HG03280 (cell line): ENCODE measurements around the gene HHEX.
"Not testable (repeated sequence)": the region's sequence is repeated elsewhere in the genome, so short reads cannot be mapped to it uniquely, and the experiment has no call there.

Experiments used
- ATAC-seq: cut with Tn5 transposase; IDR thresholded peaks from one replicate; pipeline ENCODE4 v1.9.1; 2021; ENCODE audit warnings: mild to moderate bottlenecking, moderate library complexity; ENCODE audit not compliant: unreplicated experiment

HHEX gene

GRCh38 chr10:92732958-92733357, 43.2 kb downstream of the HHEX start:
- ATAC-seq: no peak

- ATAC-seq: no peak
These were observed 44.5 kb downstream of the HHEX start for GRCh38 chr10:92734301-92734700.

GRCh38 chr10:92735938-92736337, 46.2 kb downstream of the HHEX start:
- ATAC-seq: no peak

GRCh38 chr10:92737484-92737883, 47.7 kb downstream of the HHEX start:
- ATAC-seq: no peak

GRCh38 chr10:92740762-92741161, 51.0 kb downstream of the HHEX start:
- no peak for ATAC-seq

GRCh38 chr10:92741741-92742140, 52.0 kb downstream of the HHEX start:
- not testable (repeated sequence) for ATAC-seq

GRCh38 chr10:92742331-92743228, 52.8 kb downstream of the HHEX start:
- ATAC-seq: peak; percentile 96
